DOHH2 (cell line): ENCODE results near the gene BTBD17.

Experiments
- EZH2phosphoT487 ChIP-seq: fragments of 200-600 bp; sonication (generic); IDR thresholded peaks from 2 replicates; pipeline ENCODE4 v1.6.1; 2017; ENCODE audit warnings: borderline replicate concordance, mild to moderate bottlenecking, antibody characterized with exemption, low read length, moderate library complexity, mixed read lengths
- TF ChIP-seq, protein P1 (sequence below): fragments of 200-600 bp; sonication (generic); IDR thresholded peaks from one replicate; pipeline ENCODE4 v1.5.1; 2014; ENCODE audit warnings: antibody characterized with exemption, mild to moderate bottlenecking, low read depth, low read length; ENCODE audit not compliant: poor library complexity, severe bottlenecking

DNA sequence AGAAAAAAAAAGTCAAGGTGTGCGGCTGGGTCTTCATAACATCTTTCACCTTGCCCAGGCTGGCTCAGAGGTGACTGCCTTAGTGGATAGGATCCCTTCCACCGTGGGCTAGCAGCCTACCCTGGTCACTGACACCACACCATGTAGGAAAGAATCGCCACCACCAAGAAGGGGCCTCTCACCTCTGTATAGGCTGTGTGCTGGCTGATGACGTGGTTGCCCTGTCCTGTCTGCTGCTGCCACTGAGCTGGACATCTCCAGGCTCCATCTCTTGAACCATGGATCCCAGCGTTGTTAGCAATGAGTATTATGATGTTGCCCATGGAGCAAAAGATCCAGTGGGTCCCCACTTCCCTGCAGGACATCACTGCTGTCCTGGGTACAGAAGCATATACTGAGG, 5.5 kb upstream of the BTBD17 start, which contains the start of gene GPR142:
- TF ChIP-seq, protein P1, sequence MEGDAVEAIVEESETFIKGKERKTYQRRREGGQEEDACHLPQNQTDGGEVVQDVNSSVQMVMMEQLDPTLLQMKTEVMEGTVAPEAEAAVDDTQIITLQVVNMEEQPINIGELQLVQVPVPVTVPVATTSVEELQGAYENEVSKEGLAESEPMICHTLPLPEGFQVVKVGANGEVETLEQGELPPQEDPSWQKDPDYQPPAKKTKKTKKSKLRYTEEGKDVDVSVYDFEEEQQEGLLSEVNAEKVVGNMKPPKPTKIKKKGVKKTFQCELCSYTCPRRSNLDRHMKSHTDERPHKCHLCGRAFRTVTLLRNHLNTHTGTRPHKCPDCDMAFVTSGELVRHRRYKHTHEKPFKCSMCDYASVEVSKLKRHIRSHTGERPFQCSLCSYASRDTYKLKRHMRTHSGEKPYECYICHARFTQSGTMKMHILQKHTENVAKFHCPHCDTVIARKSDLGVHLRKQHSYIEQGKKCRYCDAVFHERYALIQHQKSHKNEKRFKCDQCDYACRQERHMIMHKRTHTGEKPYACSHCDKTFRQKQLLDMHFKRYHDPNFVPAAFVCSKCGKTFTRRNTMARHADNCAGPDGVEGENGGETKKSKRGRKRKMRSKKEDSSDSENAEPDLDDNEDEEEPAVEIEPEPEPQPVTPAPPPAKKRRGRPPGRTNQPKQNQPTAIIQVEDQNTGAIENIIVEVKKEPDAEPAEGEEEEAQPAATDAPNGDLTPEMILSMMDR = no peak
- no peak for TF ChIP-seq EZH2phosphoT487
